H1 (cell line): Measurements from ENCODE around the gene RAP1B. TPM values are rescaled to one million over a fixed set of nuclear protein-coding genes. Genes with fewer than 3 reads are reported as not detected.

ENCODE experiments used
- CTCF ChIA-PET: fragments of 300-600 bp; sonication (Branson Sonifier 250); formaldehyde crosslinking; loops from one replicate; lab custom pipeline; 2021; ENCODE audit not compliant: partially characterized antibody; lab: Charles Lee
- POLR2A ChIA-PET: fragments of 300-600 bp; sonication (Branson Sonifier 250); formaldehyde crosslinking; loops from one replicate; lab custom pipeline; 2021; ENCODE audit warnings: inconsistent platforms; ENCODE audit not compliant: partially characterized antibody; lab: Charles Lee
- DNase-seq, 2 experiments: peaks; one replicate each; pipeline versions ENCODE4 v3.0.0 to v3.0.0-alpha.2; 2010 to 2022; ENCODE audit warnings: low spot score in 2 of 2, low read depth in 1 of 2, mixed read lengths in 1 of 2
- FAIRE-seq: peaks from 2 replicates; lab custom pipeline; 2011; peaks lifted over from hg19 to GRCh38; lab: Jason Lieb, UNC
- H2AFZ ChIP-seq: 2 replicates; pipeline ENCODE4 v1.8.1; 2012; ENCODE audit warnings: low read length, inconsistent platforms
- H2AK5ac ChIP-seq: 2 replicates; pipeline ENCODE4 v1.6.1; 2013; ENCODE audit warnings: low read depth, low read length
- H2BK120ac ChIP-seq: replicated peaks from 2 replicates; pipeline ENCODE3; 2013; ENCODE audit warnings: low read depth, low read length, inconsistent platforms
- H2BK12ac ChIP-seq: 2 replicates; pipeline ENCODE4 v1.6.1; 2013; ENCODE audit warnings: low read depth, low read length
- H2BK15ac ChIP-seq: 2 replicates; pipeline ENCODE4 v1.6.1; 2013; ENCODE audit warnings: low read length
- H2BK20ac ChIP-seq: 2 replicates; pipeline ENCODE4 v1.6.1; 2013; ENCODE audit warnings: low read length
- H2BK5ac ChIP-seq: 2 replicates; pipeline ENCODE4 v1.6.1; 2013; ENCODE audit warnings: low read depth, low read length
- H3K14ac ChIP-seq: 2 replicates; pipeline ENCODE4 v1.6.1; 2013; ENCODE audit warnings: inconsistent platforms; ENCODE audit not compliant: insufficient read length
- H3K18ac ChIP-seq: 2 replicates; pipeline ENCODE4 v1.6.1; 2013; ENCODE audit warnings: low read length; ENCODE audit errors: extremely low read depth
- H3K23ac ChIP-seq: 2 replicates; pipeline ENCODE4 v1.6.1; 2013; ENCODE audit warnings: inconsistent platforms; ENCODE audit not compliant: insufficient read length
- H3K23me2 ChIP-seq: 2 replicates; pipeline ENCODE4 v1.6.1; 2013; ENCODE audit warnings: low read depth, low read length
- H3K27ac ChIP-seq: 2 replicates; pipeline ENCODE4 v1.6.1; 2011; ENCODE audit warnings: low read depth, low read length, inconsistent platforms
- H3K27me3 ChIP-seq, 4 experiments: replicated peaks in 1 of 4; 1 replicate in 1 of 4; 2 replicates in 3 of 4; pipeline versions ENCODE4 v1.6.1 to v1.8.1; 2011 to 2013; ENCODE audit warnings: low read length in 3 of 4, mild to moderate bottlenecking in 3 of 4, inconsistent platforms in 2 of 4, mixed read lengths in 2 of 4, moderate library complexity in 1 of 4; ENCODE audit not compliant: control insufficient read depth in 3 of 4, insufficient read depth in 3 of 4; ENCODE audit errors: extremely low read depth in 1 of 4
- H3K36me3 ChIP-seq, 4 experiments: 2 replicates each; pipeline versions ENCODE4 v1.6.1 to v1.8.1; 2011 to 2013; ENCODE audit warnings: mild to moderate bottlenecking in 4 of 4, low read length in 3 of 4, moderate library complexity in 2 of 4, control low read depth in 1 of 4, inconsistent platforms in 1 of 4; ENCODE audit not compliant: insufficient read depth in 4 of 4, control insufficient read depth in 2 of 4
- H3K4ac ChIP-seq: replicated peaks from 2 replicates; pipeline ENCODE3; 2013; ENCODE audit warnings: low read length, low read depth, mixed read lengths, inconsistent platforms; ENCODE audit not compliant: insufficient read length
- H3K4me1 ChIP-seq, 4 experiments: replicated peaks in 1 of 4; 1 replicate in 1 of 4; 2 replicates in 3 of 4; pipeline versions ENCODE4 v1.6.1 to v1.8.1; 2011 to 2013; ENCODE audit warnings: low read length in 3 of 4, inconsistent platforms in 2 of 4, mixed read lengths in 1 of 4; ENCODE audit not compliant: insufficient read depth in 4 of 4, control insufficient read depth in 3 of 4
- H3K4me2 ChIP-seq, 2 experiments: 2 replicates each; pipeline versions ENCODE4 v1.6.1 to v1.8.1; 2011 to 2013; ENCODE audit warnings: low read depth in 2 of 2, low read length in 2 of 2, control low read depth in 1 of 2, inconsistent platforms in 1 of 2, mild to moderate bottlenecking in 1 of 2; ENCODE audit not compliant: insufficient read depth in 1 of 2
- H3K4me3 ChIP-seq, 4 experiments: fragments of 200-600, 300-600 bp in 1 of 4; sonication (generic), shearing (Covaris generic), sonication (Bioruptor Twin) in 1 of 4; 2 replicates each; pipeline versions ENCODE4 v1.5.1 to v1.8.1; 2011 to 2016; ENCODE audit warnings: low read length in 4 of 4, low read depth in 3 of 4, control low read depth in 2 of 4, inconsistent platforms in 2 of 4, mild to moderate bottlenecking in 2 of 4, mixed read lengths in 1 of 4, moderate library complexity in 1 of 4; ENCODE audit not compliant: insufficient read depth in 2 of 4; ENCODE audit errors: extremely low read depth in 1 of 4
- H3K56ac ChIP-seq: replicated peaks from 2 replicates; pipeline ENCODE3; 2013; ENCODE audit warnings: low read depth, mild to moderate bottlenecking, mixed read lengths, low read length, inconsistent platforms; ENCODE audit not compliant: insufficient read length
- H3K79me1 ChIP-seq: 2 replicates; pipeline ENCODE4 v1.6.1; 2013; ENCODE audit warnings: low read depth, low read length, control low read depth
- H3K79me2 ChIP-seq, 2 experiments: 2 replicates each; pipeline versions ENCODE4 v1.6.1 to v1.8.1; 2012 to 2013; ENCODE audit warnings: low read length in 2 of 2, mild to moderate bottlenecking in 2 of 2, inconsistent platforms in 1 of 2; ENCODE audit not compliant: insufficient read depth in 2 of 2, control insufficient read depth in 1 of 2
- H3K9ac ChIP-seq, 4 experiments: replicated peaks in 1 of 4; 1 replicate in 1 of 4; 2 replicates in 3 of 4; pipeline versions ENCODE4 v1.6.1 to v1.8.1; 2011 to 2013; ENCODE audit warnings: low read depth in 3 of 4, low read length in 3 of 4, control low read depth in 2 of 4, mild to moderate bottlenecking in 2 of 4, moderate library complexity in 2 of 4, inconsistent platforms in 1 of 4; ENCODE audit errors: extremely low read depth in 1 of 4
- H3K9me3 ChIP-seq, 2 experiments: 2 replicates each; pipeline versions ENCODE4 v1.6.1 to v1.8.1; 2012 to 2013; ENCODE audit warnings: mild to moderate bottlenecking in 2 of 2, moderate library complexity in 2 of 2, control low read depth in 1 of 2, inconsistent platforms in 1 of 2, low read depth in 1 of 2, low read length in 1 of 2, mixed read lengths in 1 of 2; ENCODE audit not compliant: insufficient read depth in 2 of 2
- H4K20me1 ChIP-seq, 2 experiments: replicated peaks in 1 of 2; 2 replicates each; pipeline versions ENCODE3 to v1.8.1; 2011 to 2013; ENCODE audit warnings: inconsistent platforms in 2 of 2, low read length in 2 of 2, mild to moderate bottlenecking in 1 of 2; ENCODE audit not compliant: insufficient read depth in 2 of 2, control insufficient read depth in 1 of 2
- H4K5ac ChIP-seq: 2 replicates; pipeline ENCODE4 v1.6.1; 2013; ENCODE audit warnings: low read length, low read depth, mixed read lengths, inconsistent platforms; ENCODE audit not compliant: insufficient read length
- H4K8ac ChIP-seq: 2 replicates; pipeline ENCODE4 v1.8.0; 2013; ENCODE audit warnings: mild to moderate bottlenecking, moderate library complexity, low read length, inconsistent platforms; ENCODE audit not compliant: insufficient read depth; ENCODE audit errors: extremely low read depth
- H4K91ac ChIP-seq: replicated peaks from 2 replicates; pipeline ENCODE3; 2013; ENCODE audit warnings: low read length, mixed read lengths, inconsistent platforms; ENCODE audit not compliant: insufficient read length
- CBX5 ChIP-seq: fragments of 300-800, 300-1000 bp; sonication (generic); IDR thresholded peaks from 2 replicates; pipeline ENCODE4 v1.7.1; 2016; ENCODE audit warnings: antibody characterized with exemption, low read length, low read depth
- EGR1 ChIP-seq: IDR thresholded peaks from 2 replicates; pipeline ENCODE4 v1.6.1; 2011; ENCODE audit warnings: low read depth, low read length, borderline replicate concordance
- EP300 ChIP-seq, 2 experiments: IDR thresholded peaks; 1 replicate in 1 of 2; 2 replicates in 1 of 2; pipeline ENCODE4 v1.6.1; 2011 to 2012; ENCODE audit warnings: low read depth in 2 of 2, low read length in 2 of 2, mild to moderate bottlenecking in 2 of 2, borderline replicate concordance in 1 of 2, inconsistent platforms in 1 of 2, moderate library complexity in 1 of 2
- GTF2F1 ChIP-seq: IDR thresholded peaks from 2 replicates; pipeline ENCODE4 v1.6.1; 2012; ENCODE audit warnings: low read depth, low read length, improper control_type of control experiment, borderline replicate concordance
- HDAC2 ChIP-seq, 2 experiments: fragments of 300-600 bp in 1 of 2; sonication (generic) in 1 of 2; IDR thresholded peaks; 2 replicates each; pipeline ENCODE4 v1.6.1; 2011 to 2012; ENCODE audit warnings: low read depth in 2 of 2, low read length in 2 of 2, mild to moderate bottlenecking in 2 of 2, moderate library complexity in 2 of 2, borderline replicate concordance in 1 of 2, inconsistent platforms in 1 of 2
- HDAC6 ChIP-seq: IDR thresholded peaks from one replicate; pipeline ENCODE4 v1.7.1; 2012; ENCODE audit warnings: low read depth, mild to moderate bottlenecking, inconsistent platforms, low read length, moderate library complexity
- JUN ChIP-seq: IDR thresholded peaks from 2 replicates; pipeline ENCODE4 v1.6.1; 2011; ENCODE audit warnings: low read depth, mild to moderate bottlenecking, improper control_type of control experiment, low read length
- POLR2AphosphoS5 ChIP-seq: IDR thresholded peaks from 2 replicates; pipeline ENCODE4 v1.6.1; 2011; ENCODE audit warnings: low read depth, low read length
- POU5F1 ChIP-seq: IDR thresholded peaks from 2 replicates; pipeline ENCODE4 v1.6.1; 2011; ENCODE audit warnings: low read depth, mild to moderate bottlenecking, low read length, moderate library complexity
- RAD21 ChIP-seq, 2 experiments: IDR thresholded peaks in 1 of 2; conservative IDR thresholded peaks in 1 of 2; 2 replicates each; pipeline ENCODE4 v1.6.1; 2011; ENCODE audit warnings: low read depth in 2 of 2, low read length in 2 of 2, improper control_type of control experiment in 1 of 2, inconsistent platforms in 1 of 2, mild to moderate bottlenecking in 1 of 2, moderate library complexity in 1 of 2
- RXRA ChIP-seq: IDR thresholded peaks from 2 replicates; pipeline ENCODE4 v1.6.1; 2011; ENCODE audit warnings: low read depth, mild to moderate bottlenecking, low read length, moderate library complexity; ENCODE audit not compliant: insufficient read depth
- SP4 ChIP-seq: IDR thresholded peaks from 2 replicates; pipeline ENCODE4 v1.6.1; 2012; ENCODE audit warnings: low read length, inconsistent platforms
- TBP ChIP-seq: IDR thresholded peaks from 2 replicates; pipeline ENCODE4 v1.6.1; 2011; ENCODE audit warnings: low read depth, low read length, improper control_type of control experiment
- WGBS, 2 experiments: shearing (Covaris generic) in 1 of 2; methylation state at CpG; one replicate each; pipeline versions ENCODE4 v1.1.6 to v1.1.7; 2013 to 2015; ENCODE audit warnings: low lambda C conversion rate in 2 of 2, mixed read lengths in 2 of 2, inconsistent platforms in 1 of 2, low coverage in 1 of 2, missing lambda C conversion rate in 1 of 2; ENCODE audit not compliant: insufficient replicate concordance in 2 of 2, insufficient coverage in 1 of 2, insufficient read length in 1 of 2; ENCODE audit errors: extremely low coverage in 1 of 2, missing lambda C conversion rate in 1 of 2; 5-methylcytosine and 5-hydroxymethylcytosine counted together
- polyA plus RNA-seq, 7 experiments: library from polyadenylated mRNA; depleted of rRNA in 3 of 7; stranded (reverse) in 5 of 7; unstranded in 2 of 7; fragments of >200 nt in 5 of 7; fragments of 200-250 nt in 2 of 7; gene quantifications; 1 replicate in 5 of 7; 2 replicates in 1 of 7; 4 replicates in 1 of 7; pipeline versions ENCODE4 v1.2.1 to v1.2.3, GENCODE V29; 2011 to 2013; ENCODE audit warnings: missing spikeins in 2 of 7, mixed read lengths in 2 of 7
- total RNA-seq: library from RNA; stranded (reverse); fragmentation: NEBNext Ultra II Directional; extraction: Animal tissue kit (Norgen Biotek cat#: 25700); gene quantifications from 2 replicates; pipeline ENCODE4 v1.2.1, GENCODE V29; 2021
- TF ChIP-seq, protein P1 (sequence below): IDR thresholded peaks from 2 replicates; pipeline ENCODE4 v1.6.1; 2012; ENCODE audit warnings: inconsistent platforms

RAP1B gene
- total and polyA plus RNA-seq, 2 of the 8 experiments (the other 6 are each of a cell fraction or from before 2014, with no cell fraction given) = 61.4 to 112 TPM

- H3K14ac ChIP-seq = no peak overlapping the region
- no peak overlapping the region for H4K5ac ChIP-seq
- no peak overlapping the region for H2BK20ac ChIP-seq
- no peaks in the 10 kb centered on the region for H3K79me1 ChIP-seq
- H3K4ac ChIP-seq = no peak overlapping the region
- H3K4me2 ChIP-seq = no peak overlapping the region
- no peak for FAIRE-seq
- H4K91ac ChIP-seq = no peak overlapping the region
- H4K8ac ChIP-seq = no peak overlapping the region
- no peak overlapping the region for H2AFZ ChIP-seq
- no peak overlapping the region for H2BK120ac ChIP-seq
- POLR2A ChIA-PET = no interaction called here
- H3K18ac ChIP-seq = no peak overlapping the region
- no peak overlapping the region for H3K4me3 ChIP-seq
- H2BK15ac ChIP-seq = no peak overlapping the region
- no peak overlapping the region for H3K56ac ChIP-seq
- no peak overlapping the region for H2AK5ac ChIP-seq
- H3K36me3 ChIP-seq = no peaks in the 10 kb centered on the region
- H3K4me1 ChIP-seq = peaks cover 2 to 7% (median 6%) of the 10 kb centered on the region in 4 experiments; a peak in 5 of 7 replicates
- no peaks in the 10 kb centered on the region for H3K9me3 ChIP-seq
- H4K20me1 ChIP-seq = no peaks in the 10 kb centered on the region
- H3K79me2 ChIP-seq = no peaks in the 10 kb centered on the region
- no peak overlapping the region for H3K23ac ChIP-seq
- no peaks in the 10 kb centered on the region for H3K23me2 ChIP-seq
- no peak overlapping the region for H2BK12ac ChIP-seq
- H3K9ac ChIP-seq = no peak overlapping the region
- H3K27me3 ChIP-seq = no peaks in the 10 kb centered on the region
- no peak overlapping the region for H2BK5ac ChIP-seq
- no peak for DNase-seq
- H3K27ac ChIP-seq = no peak overlapping the region
- WGBS, 2 experiments = 86% methylated on average over 1 of the region's 1 CpG; no CpG with 5 or more reads in 1 of the 2 experiments
- CTCF ChIA-PET = interaction anchor here (1.1 kb wide), 1 partner anchor 31 kb away, joined by 3 read pairs; no protein-coding TSS in a partner anchor
- no peak for TF ChIP-seq HDAC2 (IDR thresholded peaks at IDR 0.05; ENCODE audit: borderline replicate concordance in 1 of 2, low read depth in 2 of 2, low read length in 2 of 2)
- TF ChIP-seq EGR1 = no peak
- no peak for TF ChIP-seq CBX5
- no peak for TF ChIP-seq POLR2AphosphoS5
- TF ChIP-seq JUN = no peak
- no peak for TF ChIP-seq RAD21 (IDR thresholded peaks at IDR 0.05 in 1 of 2, conservative IDR thresholded peaks at IDR 0.05 in 1 of 2; ENCODE audit: low read depth in 2 of 2, low read length in 2 of 2)
- TF ChIP-seq EP300 (IDR thresholded peaks at IDR 0.05; ENCODE audit: borderline replicate concordance in 1 of 2, low read depth in 2 of 2, low read length in 2 of 2) = no peak
- TF ChIP-seq RXRA = no peak
- no peak for TF ChIP-seq POU5F1
- no peak for TF ChIP-seq HDAC6
- no peak for TF ChIP-seq SP4
- TF ChIP-seq, protein P1, sequence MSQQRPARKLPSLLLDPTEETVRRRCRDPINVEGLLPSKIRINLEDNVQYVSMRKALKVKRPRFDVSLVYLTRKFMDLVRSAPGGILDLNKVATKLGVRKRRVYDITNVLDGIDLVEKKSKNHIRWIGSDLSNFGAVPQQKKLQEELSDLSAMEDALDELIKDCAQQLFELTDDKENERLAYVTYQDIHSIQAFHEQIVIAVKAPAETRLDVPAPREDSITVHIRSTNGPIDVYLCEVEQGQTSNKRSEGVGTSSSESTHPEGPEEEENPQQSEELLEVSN = no peak
- TF ChIP-seq TBP = no peak
- TF ChIP-seq GTF2F1 = no peak
Measured at GRCh38 chr12:68564166-68564565, 46.5 kb upstream of the RAP1B start.
